OCI-LY7 (cell line): ENCODE data around the gene FKBP11. TPM values are rescaled to one million over a fixed set of nuclear protein-coding genes. Genes with fewer than 3 reads are reported as not detected.

ENCODE experiments used
- BruUV-seq: library from RNA; stranded (reverse); fragments of 400-500 nt; replicated peaks from 2 replicates; lab custom pipeline; 2021; lab: Mats Ljungman, UMichigan
- CTCF ChIA-PET: fragments of 300-600 bp; sonication (Branson Sonifier 250); formaldehyde crosslinking; loops from one replicate; lab custom pipeline; 2022; ENCODE audit warnings: antibody characterized with exemption; ENCODE audit not compliant: unreplicated experiment; lab: Charles Lee
- POLR2A ChIA-PET: fragments of 300-600 bp; sonication (Branson Sonifier 250); formaldehyde crosslinking; loops from one replicate; lab custom pipeline; 2022; ENCODE audit warnings: antibody characterized with exemption; lab: Charles Lee
- DNase-seq: peaks from one replicate; pipeline ENCODE4 v3.0.0-alpha.2; 2015; ENCODE audit warnings: low spot score
- H2AFZ ChIP-seq: fragments of 200-600 bp; sonication (generic), shearing (Covaris generic); 2 replicates; pipeline ENCODE4 v1.6.1; 2014; ENCODE audit warnings: mild to moderate bottlenecking, antibody characterized with exemption, low read length, moderate library complexity
- H3K27ac ChIP-seq: fragments of 200-600 bp; sonication (generic); 2 replicates; pipeline ENCODE4 v1.5.1; 2014; ENCODE audit warnings: mixed run types, low read depth, mild to moderate bottlenecking, moderate library complexity, low read length, inconsistent platforms; ENCODE audit not compliant: poor library complexity, severe bottlenecking
- H3K36me3 ChIP-seq: fragments of 200-600 bp; sonication (generic); 2 replicates; pipeline ENCODE4 v1.6.1; 2014; ENCODE audit warnings: mild to moderate bottlenecking, antibody characterized with exemption, low read length, moderate library complexity, mixed read lengths; ENCODE audit not compliant: insufficient read depth
- H3K4me1 ChIP-seq: fragments of 200-600 bp; sonication (generic); 2 replicates; pipeline ENCODE4 v1.5.1; 2014; ENCODE audit warnings: mild to moderate bottlenecking, low read length; ENCODE audit not compliant: insufficient read depth, poor library complexity, severe bottlenecking
- H3K4me2 ChIP-seq: fragments of 200-600 bp; sonication (generic); 2 replicates; pipeline ENCODE4 v1.6.1; 2014; ENCODE audit warnings: mild to moderate bottlenecking, low read length
- H3K4me3 ChIP-seq: fragments of 200-600 bp; sonication (generic); 2 replicates; pipeline ENCODE4 v1.5.1; 2014; ENCODE audit warnings: mild to moderate bottlenecking, low read depth, low read length; ENCODE audit not compliant: poor library complexity, severe bottlenecking
- H3K79me2 ChIP-seq: fragments of 200-600 bp; sonication (generic); 2 replicates; pipeline ENCODE4 v1.6.1; 2016; ENCODE audit warnings: low read depth, mild to moderate bottlenecking, low read length, moderate library complexity, mixed read lengths; ENCODE audit not compliant: insufficient read depth
- H3K9me2 ChIP-seq: fragments of 200-600 bp; sonication (generic); 2 replicates; pipeline ENCODE4 v1.6.1; 2016; ENCODE audit warnings: mild to moderate bottlenecking, low read length, mixed read lengths; ENCODE audit not compliant: insufficient read depth
- H3K9me3 ChIP-seq: fragments of 200-600 bp; sonication (generic); 2 replicates; pipeline ENCODE4 v1.6.1; 2014; ENCODE audit warnings: mild to moderate bottlenecking, mixed run types, low read length, mixed read lengths
- H4K20me1 ChIP-seq: fragments of 200-600 bp; sonication (generic); 2 replicates; pipeline ENCODE4 v1.6.1; 2014; ENCODE audit warnings: mild to moderate bottlenecking, antibody characterized with exemption, low read length, moderate library complexity, mixed read lengths; ENCODE audit not compliant: insufficient read depth
- EZH2phosphoT487 ChIP-seq: fragments of 200-600 bp; sonication (generic); IDR thresholded peaks from 2 replicates; pipeline ENCODE4 v1.6.1; 2018; ENCODE audit warnings: low read depth, borderline replicate concordance, mild to moderate bottlenecking, mixed run types, antibody characterized with exemption, low read length, moderate library complexity, mixed read lengths
- intact Hi-C: fragments of 100-400 bp; cut with micrococcal nuclease; formaldehyde crosslinking; loops from one replicate; pipeline ENCODE4 v1.10.0; 2022; ENCODE audit not compliant: unreplicated experiment
- total RNA-seq, 2 experiments: library from RNA; depleted of rRNA in 1 of 2; stranded (reverse); fragments of >200 nt in 1 of 2; shearing (Covaris generic) in 1 of 2; gene quantifications; 2 replicates each; pipeline ENCODE4 v1.2.3, GENCODE V29; 2014 to 2022
- TF ChIP-seq, protein P1 (sequence below): fragments of 200-600 bp; sonication (generic); conservative IDR thresholded peaks from 2 replicates; pipeline ENCODE4 v1.5.1; 2014; ENCODE audit warnings: mild to moderate bottlenecking, antibody characterized with exemption, low read length, moderate library complexity, mixed read lengths

FKBP11 gene
- total RNA-seq, 2 experiments from 2014 or later, result 18.7 to 66.2 TPM

DNA sequence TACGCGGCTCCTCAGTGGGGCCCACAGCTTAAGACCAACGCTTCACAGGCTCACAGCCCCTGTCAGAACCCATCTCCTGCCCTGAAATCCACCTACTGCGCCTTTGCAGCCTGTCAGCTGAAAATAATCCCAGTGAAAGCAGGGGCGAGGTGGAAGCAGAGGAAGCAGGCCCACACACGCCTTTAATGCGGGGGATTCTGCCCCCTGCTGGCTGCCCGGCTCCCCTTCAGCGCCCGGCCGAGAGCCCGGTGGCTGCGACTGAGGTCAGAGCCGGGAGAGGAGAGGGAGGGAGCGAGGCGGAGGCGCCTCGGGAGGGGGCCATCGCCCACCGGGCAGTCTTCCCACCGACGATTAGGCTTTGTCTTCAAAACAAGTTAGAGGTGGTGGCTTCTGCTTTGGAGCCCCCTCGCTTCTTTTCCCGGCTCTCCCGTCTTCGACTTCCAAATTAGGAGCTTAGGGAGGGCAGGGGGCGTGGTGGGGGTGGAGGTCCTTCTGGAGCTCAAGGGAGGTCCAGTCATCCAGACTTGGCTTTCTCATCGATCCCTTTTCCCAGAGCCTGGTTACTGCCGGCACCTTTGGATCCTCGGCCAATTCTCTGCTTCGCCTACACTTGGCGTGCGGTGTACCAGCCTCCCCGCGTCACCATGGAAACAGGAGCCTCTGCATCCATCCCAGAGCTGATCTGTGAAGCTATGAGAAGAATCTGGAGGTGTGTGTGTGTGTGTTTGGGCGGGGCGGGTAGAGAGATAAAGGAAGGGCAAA lies 34.5 kb downstream of the FKBP11 start:
- H2AFZ ChIP-seq, result peak overlapping the region; percentile 58
- CTCF ChIA-PET, result interaction anchor here (0.6 to 3.4 kb wide), 5 partner anchors 9 to 220 kb away, joined by 3 to 35 read pairs (median 7); no protein-coding TSS in a partner anchor
- BruUV-seq, result no TSS peak

DNA sequence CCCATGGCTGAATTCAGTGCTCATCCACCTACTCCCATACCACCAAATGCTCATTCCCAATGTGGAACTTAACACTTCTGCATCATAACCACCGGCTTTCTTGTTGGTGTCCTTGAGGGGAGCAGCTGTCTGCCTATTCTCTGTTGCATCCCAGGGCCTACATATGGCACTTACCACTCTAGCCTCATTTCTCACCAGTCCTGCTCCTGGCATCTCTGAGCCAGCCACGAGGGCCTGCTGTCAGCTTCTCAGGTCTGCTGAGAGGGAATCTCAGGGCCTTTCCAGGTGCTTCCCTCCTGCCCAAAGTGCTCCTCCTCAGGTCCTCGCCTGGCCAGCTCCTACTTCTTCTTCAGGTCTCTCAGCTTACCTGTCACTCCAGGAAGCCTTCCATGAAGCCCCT lies 35.6 kb downstream of the FKBP11 start:
- intact Hi-C loops, result loop anchor here (1.0 kb wide), 1 partner anchor 36 kb away; no protein-coding TSS in a partner anchor
- Histone ChIP-seq H4K20me1 (no peaks in the 10 kb centered on the region), H3K27ac (no peak overlapping the region), H3K4me3 (no peak overlapping the region), H3K9me2 (no peaks in the 10 kb centered on the region), H3K4me1 (peaks cover 6% of the 10 kb centered on the region), H3K4me2 (no peak overlapping the region), H3K79me2 (no peaks in the 10 kb centered on the region), H3K36me3 (no peaks in the 10 kb centered on the region), H2AFZ (no peak overlapping the region), H3K9me3 (no peaks in the 10 kb centered on the region)
- BruUV-seq, result no TSS peak
- ChIA-PET POLR2A (interaction anchor here (0.6 to 3.2 kb wide), 4 partner anchors 19 to 37 kb away, joined by 4 to 36 read pairs (median 7); partner anchors contain the start of genes DDX23 and RND1), CTCF (interaction anchor here (0.7 to 3.4 kb wide), 5 partner anchors 9 to 36 kb away, joined by 3 to 35 read pairs (median 4); no protein-coding TSS in a partner anchor)
- TF ChIP-seq, protein P1, sequence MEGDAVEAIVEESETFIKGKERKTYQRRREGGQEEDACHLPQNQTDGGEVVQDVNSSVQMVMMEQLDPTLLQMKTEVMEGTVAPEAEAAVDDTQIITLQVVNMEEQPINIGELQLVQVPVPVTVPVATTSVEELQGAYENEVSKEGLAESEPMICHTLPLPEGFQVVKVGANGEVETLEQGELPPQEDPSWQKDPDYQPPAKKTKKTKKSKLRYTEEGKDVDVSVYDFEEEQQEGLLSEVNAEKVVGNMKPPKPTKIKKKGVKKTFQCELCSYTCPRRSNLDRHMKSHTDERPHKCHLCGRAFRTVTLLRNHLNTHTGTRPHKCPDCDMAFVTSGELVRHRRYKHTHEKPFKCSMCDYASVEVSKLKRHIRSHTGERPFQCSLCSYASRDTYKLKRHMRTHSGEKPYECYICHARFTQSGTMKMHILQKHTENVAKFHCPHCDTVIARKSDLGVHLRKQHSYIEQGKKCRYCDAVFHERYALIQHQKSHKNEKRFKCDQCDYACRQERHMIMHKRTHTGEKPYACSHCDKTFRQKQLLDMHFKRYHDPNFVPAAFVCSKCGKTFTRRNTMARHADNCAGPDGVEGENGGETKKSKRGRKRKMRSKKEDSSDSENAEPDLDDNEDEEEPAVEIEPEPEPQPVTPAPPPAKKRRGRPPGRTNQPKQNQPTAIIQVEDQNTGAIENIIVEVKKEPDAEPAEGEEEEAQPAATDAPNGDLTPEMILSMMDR, result no peak
- TF ChIP-seq EZH2phosphoT487, result no peak
- DNase-seq, result no peak

More for the DNA sequence above, 34.5 kb downstream of the FKBP11 start:
- POLR2A ChIA-PET, result interaction anchor here (0.5 to 3.2 kb wide), 7 partner anchors 18 to 45 kb away, joined by 3 to 36 read pairs (median 3); partner anchors contain the start of genes DDX23 and RND1
- DNase-seq, result peak; percentile 77
- H3K9me2 ChIP-seq, result no peaks in the 10 kb centered on the region
- H3K4me2 ChIP-seq, result peak overlapping the region; percentile 58
- H3K9me3 ChIP-seq, result no peaks in the 10 kb centered on the region
- peak overlapping the region; percentile 30 for H3K4me3 ChIP-seq
- H3K79me2 ChIP-seq, result no peaks in the 10 kb centered on the region
- H3K36me3 ChIP-seq, result no peaks in the 10 kb centered on the region
- intact Hi-C loops, result loop anchor here (1.0 kb wide), 1 partner anchor 38 kb away; no protein-coding TSS in a partner anchor
- peaks cover 6% of the 10 kb centered on the region for H3K4me1 ChIP-seq
- H4K20me1 ChIP-seq, result no peaks in the 10 kb centered on the region
- no peak overlapping the region for H3K27ac ChIP-seq
- TF ChIP-seq, protein P1, result peak; percentile 95
- no peak for TF ChIP-seq EZH2phosphoT487
